KG1 (cell line): Measurements from ENCODE around the gene FOXN4.
"Not testable (repeated sequence)": the region's sequence is repeated elsewhere in the genome, so short reads cannot be mapped to it uniquely, and the experiment has no call there.

Source experiments
- DNase-seq: peaks from one replicate; lab custom pipeline; 2025; lab: John Stamatoyannopoulos, UW

FOXN4 gene, protein sequence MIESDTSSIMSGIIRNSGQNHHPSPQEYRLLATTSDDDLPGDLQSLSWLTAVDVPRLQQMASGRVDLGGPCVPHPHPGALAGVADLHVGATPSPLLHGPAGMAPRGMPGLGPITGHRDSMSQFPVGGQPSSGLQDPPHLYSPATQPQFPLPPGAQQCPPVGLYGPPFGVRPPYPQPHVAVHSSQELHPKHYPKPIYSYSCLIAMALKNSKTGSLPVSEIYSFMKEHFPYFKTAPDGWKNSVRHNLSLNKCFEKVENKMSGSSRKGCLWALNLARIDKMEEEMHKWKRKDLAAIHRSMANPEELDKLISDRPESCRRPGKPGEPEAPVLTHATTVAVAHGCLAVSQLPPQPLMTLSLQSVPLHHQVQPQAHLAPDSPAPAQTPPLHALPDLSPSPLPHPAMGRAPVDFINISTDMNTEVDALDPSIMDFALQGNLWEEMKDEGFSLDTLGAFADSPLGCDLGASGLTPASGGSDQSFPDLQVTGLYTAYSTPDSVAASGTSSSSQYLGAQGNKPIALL

DNA sequence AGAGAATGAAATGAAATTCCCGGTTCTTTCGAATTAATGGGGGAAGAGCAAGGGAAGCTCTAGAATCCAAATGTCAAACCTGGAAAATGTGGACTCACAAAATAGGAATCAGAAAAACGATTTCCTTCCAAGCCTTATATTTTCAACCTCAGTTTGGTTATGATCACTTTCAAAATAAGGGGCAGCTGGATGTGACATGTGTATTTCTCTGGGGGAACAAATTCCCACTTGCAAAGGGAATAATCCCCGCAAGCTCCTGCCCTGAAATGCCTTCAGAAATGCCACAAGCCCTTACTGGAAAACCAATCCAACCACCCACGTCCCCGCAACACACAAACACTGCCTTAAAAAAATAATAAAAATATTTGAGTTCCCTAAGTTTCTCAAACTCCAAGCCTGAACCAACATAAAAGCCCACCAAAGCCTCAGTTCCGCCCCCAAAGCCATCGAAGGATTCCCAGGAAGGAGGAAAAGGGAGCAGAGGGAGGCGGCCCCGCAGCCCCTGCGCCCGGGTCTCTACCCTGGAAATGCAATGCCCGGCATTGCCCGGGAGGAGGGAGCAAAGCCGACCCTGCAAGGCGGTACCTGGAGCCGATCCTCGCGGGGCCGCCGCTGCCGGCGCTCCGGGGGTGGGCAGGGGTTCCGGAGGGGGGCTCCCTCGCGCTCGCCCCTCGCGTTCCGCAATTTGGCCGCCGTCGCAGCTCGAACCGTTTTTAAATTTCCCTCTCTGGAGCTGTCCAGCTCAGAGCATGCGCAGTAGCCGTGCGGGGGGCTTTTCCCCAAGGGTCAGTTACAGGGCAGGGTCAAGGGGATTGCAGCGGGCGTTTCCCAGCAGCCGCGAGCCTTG is at the start of gene FOXN4:
FOXN4 (minus strand) TSS at position 751 of the 847 bp plus-strand sequence. CDS start 963 bp downstream, outside the sequence.
- no peak for DNase-seq

- no peak for DNase-seq
Measured at GRCh38 chr12:109358154-109358869, 49.2 kb upstream of the FOXN4 start.

DNA sequence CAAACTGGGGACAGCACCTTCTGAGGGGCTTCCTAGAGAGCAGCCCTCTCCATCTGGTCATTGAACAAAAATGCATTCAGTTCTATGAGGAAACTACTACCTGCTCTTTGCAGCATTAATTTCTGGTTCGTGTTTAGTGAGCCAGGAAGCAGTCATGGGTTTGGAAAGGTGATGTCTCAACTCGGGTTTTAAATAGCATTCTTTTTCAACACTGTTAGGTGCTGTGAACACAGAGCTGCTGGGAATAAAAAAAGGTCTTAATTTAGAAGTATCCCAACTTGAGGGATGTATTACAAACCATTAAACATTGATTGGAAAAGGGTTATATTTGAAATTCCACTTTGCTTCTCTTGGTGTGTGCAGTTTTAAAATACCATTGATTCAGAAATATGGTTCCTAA is 47.9 kb upstream of the FOXN4 start:
- DNase-seq, result no peak

GRCh38 chr12:109356577-109356976 is 47.5 kb upstream of the FOXN4 start:
- no peak for DNase-seq

GRCh38 chr12:109352184-109352583 is 43.1 kb upstream of the FOXN4 start:
- DNase-seq, result no peak

DNA sequence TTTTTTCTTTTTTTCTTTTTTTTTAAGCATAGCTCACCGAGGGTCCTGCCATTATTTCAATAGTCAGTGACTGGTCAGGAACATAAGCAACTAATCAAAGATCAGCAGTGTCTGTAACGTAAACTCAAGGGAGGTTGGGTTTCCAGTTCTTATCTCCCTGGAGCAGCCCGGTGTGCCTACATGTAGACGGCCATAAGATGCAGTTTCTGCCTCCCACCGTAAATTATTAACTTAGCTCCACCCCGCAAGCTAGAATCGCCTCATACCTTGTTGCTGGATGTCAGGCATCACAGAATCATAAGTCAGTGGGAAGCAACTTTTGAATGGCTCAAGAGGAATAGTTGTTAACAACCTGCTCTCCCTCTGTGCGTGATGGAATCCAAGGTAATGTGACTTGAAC is 38.5 kb upstream of the FOXN4 start, which contains the start of gene MYO1H:
MYO1H (plus strand) TSS at position 312 of the 400 bp plus-strand sequence; CDS start at position 373, 61 bp downstream.
- no peak for DNase-seq

DNA sequence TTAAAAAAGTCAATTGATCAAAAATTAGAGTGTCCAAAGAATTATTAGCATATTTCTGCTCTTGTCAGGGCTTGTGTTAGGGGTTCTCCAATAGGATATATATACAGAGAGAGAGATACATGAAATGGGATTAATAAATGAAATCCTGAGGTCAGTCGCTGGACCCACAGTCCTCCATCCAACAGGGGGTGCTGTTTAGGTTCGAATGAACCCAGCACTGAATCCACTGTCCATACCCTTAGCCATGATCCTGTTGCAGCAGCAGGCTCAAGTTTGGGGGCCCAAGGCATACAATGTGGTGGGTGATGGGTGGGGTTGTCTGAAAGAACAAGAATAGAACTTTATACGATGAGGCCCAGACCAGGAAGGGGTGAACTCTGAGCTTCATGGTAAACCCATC is 37.8 kb upstream of the FOXN4 start:
- DNase-seq, result no peak

DNA sequence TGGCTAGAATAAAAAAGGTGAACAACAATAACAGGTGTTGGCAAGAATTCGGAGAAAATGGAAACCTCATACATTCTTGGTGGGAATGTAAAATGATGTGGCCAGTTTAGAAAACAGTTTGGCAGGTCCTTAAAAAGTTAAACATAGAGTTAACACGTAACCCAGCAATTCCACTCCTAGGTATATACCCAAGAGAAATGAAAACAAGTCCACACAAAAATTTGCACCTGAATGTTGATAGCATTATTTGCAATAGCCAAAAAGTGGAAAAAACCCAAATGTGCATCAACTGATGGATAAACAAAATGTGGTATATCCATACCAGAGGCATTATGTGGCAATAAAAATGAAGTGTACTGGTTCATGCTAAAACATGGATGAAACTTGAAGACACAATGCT is 36.3 kb upstream of the FOXN4 start:
- no peak for DNase-seq

DNA sequence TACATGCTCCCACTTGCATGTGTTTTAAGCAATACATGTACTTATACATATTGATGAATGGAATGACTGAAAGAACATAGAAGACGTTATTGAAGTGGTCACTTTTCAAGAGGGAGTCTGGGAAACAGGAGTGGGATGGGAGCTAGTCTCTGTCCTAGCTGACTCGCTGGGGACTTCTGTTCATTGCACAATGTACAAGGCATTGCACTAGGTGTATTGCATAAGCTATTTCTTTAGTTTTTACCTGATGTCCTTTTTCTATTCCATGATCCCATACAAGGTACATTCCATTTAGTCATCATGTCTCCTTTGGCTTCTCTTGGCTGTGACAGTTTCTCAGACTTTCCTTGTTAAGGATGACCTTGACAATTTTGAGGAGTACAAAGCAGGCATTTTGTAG is 34.6 kb upstream of the FOXN4 start:
- DNase-seq, result no peak

DNA sequence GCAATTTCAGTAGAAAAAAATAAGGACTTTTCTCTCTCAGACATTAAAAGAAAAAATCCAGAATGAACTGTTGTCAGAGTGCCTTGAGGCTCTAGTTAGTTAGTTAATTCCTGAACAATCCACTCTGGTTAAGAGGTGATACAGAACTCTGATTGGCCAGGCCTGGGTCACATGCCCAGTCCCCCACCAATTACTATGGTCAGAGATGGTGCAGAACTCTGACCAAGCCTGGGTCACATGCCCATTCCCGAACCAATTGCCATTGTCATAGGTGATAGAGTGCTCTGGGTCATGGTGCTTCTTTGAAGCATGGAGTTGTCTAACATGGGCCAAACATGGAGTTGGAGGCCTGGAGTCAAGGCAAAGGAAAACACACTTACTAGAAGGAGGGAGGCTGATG is 27.5 kb upstream of the FOXN4 start:
- no peak for DNase-seq

- no peak for DNase-seq
Measured at GRCh38 chr12:109334887-109335286, 25.8 kb upstream of the FOXN4 start.

DNA sequence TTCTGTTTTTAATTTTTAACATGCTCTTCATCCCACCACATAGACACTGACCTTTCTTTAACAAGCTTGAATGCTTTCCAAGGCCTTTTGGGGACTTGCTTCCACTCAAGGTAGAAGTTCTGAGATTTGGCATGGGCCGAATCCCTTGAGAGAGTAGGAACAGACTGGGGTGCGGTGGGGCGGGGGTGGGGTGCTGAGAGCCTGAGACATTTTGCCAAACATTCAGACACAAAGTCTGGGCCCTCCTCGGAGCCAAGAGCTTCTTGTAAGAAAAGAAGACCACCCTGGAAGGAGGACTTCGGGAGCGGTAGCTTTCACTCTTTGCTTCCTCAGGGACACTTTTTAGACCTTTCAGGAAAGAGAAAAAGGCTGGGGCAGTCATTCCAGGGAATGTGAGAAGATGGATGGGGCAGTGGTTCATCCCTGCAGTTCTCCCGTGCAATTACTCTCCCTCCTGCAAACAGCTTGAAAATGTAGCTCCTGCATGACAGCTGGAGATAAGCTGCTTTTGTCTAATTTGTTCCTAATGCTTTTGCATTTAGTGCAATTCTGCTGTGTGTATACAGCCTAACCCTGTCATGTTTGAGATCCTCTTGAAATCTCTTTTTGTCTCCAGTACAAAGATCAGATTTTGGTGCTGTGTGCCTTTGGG is 22.3 kb upstream of the FOXN4 start:
- no peak for DNase-seq

DNA sequence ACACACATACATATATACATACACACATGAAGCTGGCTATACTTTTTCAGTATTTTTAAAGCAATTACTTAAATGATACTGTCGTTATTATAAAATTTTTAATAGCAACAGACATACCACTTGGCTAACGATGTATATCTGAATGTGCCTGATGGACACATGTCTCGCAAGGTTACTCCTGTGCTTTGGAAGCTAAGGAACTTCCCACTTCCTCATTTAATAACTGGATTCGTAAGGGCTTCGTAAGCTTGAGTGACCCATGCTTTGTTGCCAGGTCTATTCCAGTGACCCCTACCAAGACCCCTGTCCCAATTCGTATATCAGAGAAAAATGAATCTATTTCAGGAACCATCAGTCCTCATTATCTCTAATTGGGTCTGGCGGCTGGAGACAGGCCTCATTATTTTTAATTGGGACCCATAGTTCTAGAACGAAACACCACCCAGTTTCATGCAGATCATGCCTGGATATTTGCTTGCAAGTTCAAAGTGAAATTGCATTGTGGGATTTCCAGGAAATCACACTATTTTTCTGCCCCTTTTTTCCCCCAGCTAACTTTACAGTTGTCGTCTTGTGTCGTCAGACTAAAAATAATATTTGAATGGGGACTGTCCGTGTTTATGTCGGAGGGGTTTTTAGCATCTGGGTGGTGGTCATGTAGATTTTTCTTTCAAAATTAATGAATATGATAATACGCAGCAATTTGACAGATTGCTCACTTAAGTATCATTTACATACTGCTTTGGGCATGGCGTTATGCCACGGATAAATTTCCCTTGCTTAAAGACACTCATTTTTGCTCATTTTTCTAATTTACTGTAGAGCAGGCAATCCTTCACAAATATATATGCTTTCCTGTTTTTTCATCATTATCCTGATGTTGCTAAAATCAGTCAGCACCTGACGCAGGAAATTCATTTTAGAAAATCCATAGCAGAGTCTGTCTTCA is 21.5 kb upstream of the FOXN4 start:
- DNase-seq, result no peak

GRCh38 chr12:109329686-109330085 is 20.6 kb upstream of the FOXN4 start:
- DNase-seq, result no peak

- DNase-seq, result no peak
Measured at GRCh38 chr12:109329003-109329402, 19.9 kb upstream of the FOXN4 start.

DNA sequence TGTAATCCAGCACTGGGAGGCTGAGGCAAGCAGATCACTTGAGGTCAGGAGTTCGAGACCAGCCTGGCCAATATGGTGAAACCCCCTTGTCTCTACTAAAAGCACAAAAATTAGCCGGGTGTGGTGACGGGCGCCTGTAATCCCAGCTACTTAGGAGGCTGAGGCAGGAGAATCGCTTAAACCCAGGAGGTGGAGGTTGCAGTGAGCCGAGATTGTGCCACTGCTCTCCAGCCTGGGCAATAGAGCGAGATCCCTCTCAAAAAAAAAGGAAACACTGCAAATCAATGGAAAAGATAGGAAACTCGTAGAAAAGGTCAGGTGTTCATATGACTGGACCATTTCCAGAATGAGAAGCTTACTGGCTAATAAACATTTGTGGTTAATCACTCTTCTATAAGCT is 12.2 kb upstream of the FOXN4 start:
- not testable (repeated sequence) for DNase-seq

GRCh38 chr12:109310247-109311125 is 1.4 kb upstream of the FOXN4 start:
- peak; percentile 17 for DNase-seq

DNA sequence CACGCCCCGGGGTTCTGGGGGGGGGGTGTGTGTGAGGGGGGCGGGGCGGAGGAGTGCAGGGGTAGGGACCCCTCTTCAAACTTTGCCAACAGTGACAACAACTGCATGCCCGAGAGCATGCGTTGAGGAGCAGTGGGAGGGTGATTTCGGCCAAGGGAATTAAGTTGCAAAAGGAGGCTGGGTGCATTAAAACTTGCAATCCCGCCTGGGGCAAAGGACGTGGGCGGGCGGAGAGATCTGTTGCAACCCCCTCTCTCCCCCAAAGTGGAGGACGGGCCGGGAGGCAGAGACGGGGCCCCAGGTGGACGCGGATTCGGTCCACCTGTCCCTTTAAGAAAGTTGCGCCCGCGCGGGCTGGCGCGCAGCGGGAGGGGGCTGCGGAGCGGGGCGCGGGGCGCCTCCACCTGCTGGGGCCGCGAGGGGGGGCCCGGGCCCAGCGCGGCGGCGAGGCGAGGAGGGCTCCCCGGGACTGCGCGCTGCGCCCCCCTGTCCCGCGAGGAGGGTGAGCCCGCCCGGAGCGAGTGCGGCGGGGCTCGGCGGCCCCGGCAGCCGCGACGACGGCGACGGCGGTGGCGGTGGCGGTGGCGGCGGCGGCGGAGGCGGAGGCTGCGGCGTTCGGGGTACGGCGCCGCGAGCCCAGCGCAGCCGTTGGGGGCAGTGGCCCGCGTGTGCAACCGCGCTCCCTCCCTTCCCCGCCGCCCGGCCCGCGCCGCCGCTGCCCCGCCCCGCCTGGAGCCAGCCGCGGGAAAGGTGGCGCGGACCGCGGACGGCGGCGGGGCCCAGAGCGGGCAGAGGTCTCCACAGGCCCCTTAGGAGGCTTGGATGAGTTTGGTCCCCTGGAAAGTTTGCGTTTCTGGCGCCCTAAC is 530 bp upstream of the FOXN4 start:
- no peak for DNase-seq
